ENCODE data around the gene DOCK2.
"Not testable (repeated sequence)": the region's sequence is repeated elsewhere in the genome, so short reads cannot be mapped to it uniquely, and the experiment has no call there.

The DOCK2 gene

GRCh38 chr5:170071748-170072147, 434.7 kb downstream of the DOCK2 start:
- DNase-seq: no peak

- DNase-seq: no peak
Observed at GRCh38 chr5:170075696-170076095, 438.6 kb downstream of the DOCK2 start.

GRCh38 chr5:170076211-170076610, 439.1 kb downstream of the DOCK2 start:
- DNase-seq: no peak

- DNase-seq: no peak
Observed at GRCh38 chr5:170076739-170077138, 439.7 kb downstream of the DOCK2 start.

- no peak for DNase-seq
Observed at GRCh38 chr5:170077526-170077925, 440.5 kb downstream of the DOCK2 start.

GRCh38 chr5:170078458-170078857, 441.4 kb downstream of the DOCK2 start:
- no peak for DNase-seq

GRCh38 chr5:170078931-170079330, 441.9 kb downstream of the DOCK2 start:
- no peak for DNase-seq

- no peak for DNase-seq
Observed at GRCh38 chr5:170080217-170080616, 443.1 kb downstream of the DOCK2 start.

GRCh38 chr5:170080786-170081445, 443.8 kb downstream of the DOCK2 start:
- DNase-seq: no peak

- DNase-seq: no peak
Observed at GRCh38 chr5:170081616-170082015, 444.5 kb downstream of the DOCK2 start.

GRCh38 chr5:170082701-170083100, 445.6 kb downstream of the DOCK2 start:
- DNase-seq: no peak

GRCh38 chr5:170087168-170087817, 450.2 kb downstream of the DOCK2 start:
- no peak for DNase-seq

- DNase-seq: no peak
Observed at GRCh38 chr5:170092455-170093101, 455.5 kb downstream of the DOCK2 start.

- not testable (repeated sequence) for DNase-seq
Observed at GRCh38 chr5:170094329-170094728, 457.3 kb downstream of the DOCK2 start.

GRCh38 chr5:170095646-170096045, 458.6 kb downstream of the DOCK2 start:
- no peak for DNase-seq

GRCh38 chr5:170097934-170098333, 460.9 kb downstream of the DOCK2 start:
- no peak for DNase-seq

- DNase-seq: peak; percentile 54
Observed at GRCh38 chr5:170100066-170100943, 463.2 kb downstream of the DOCK2 start.

- no peak for DNase-seq
Observed at GRCh38 chr5:170103447-170103846, 466.4 kb downstream of the DOCK2 start.

- no peak for DNase-seq
Observed at GRCh38 chr5:170104299-170104698, 467.2 kb downstream of the DOCK2 start.

- no peak for DNase-seq
Observed at GRCh38 chr5:170104710-170105109, 467.6 kb downstream of the DOCK2 start.

GRCh38 chr5:170105642-170106611, 468.9 kb downstream of the DOCK2 start, which contains the start of gene FOXI1:
Gene FOXI1, plus strand, starts transcription at chr5:170105897. Its CDS starts 61 bp downstream, at chr5:170105958.
- no peak for DNase-seq

- DNase-seq: no peak
Observed at GRCh38 chr5:170107674-170108073, 470.6 kb downstream of the DOCK2 start.
